GM18909 (cell line): ENCODE results near the gene CATSPERE.
A peak's percentile ranks its signal among the peaks of the same experiment; 100 is the strongest.
"Not testable (repeated sequence)": the region's sequence is repeated elsewhere in the genome, so short reads cannot be mapped to it uniquely, and the experiment has no call there.

Experiments
- ATAC-seq: cut with Tn5 transposase; IDR thresholded peaks from one replicate; pipeline ENCODE4 v1.9.1; 2021; ENCODE audit warnings: mild to moderate bottlenecking; ENCODE audit not compliant: unreplicated experiment, poor library complexity

CATSPERE gene

GRCh38 chr1:244513493-244513892, 52.4 kb downstream of the CATSPERE start:
- no peak for ATAC-seq

GRCh38 chr1:244515680-244516079, 54.6 kb downstream of the CATSPERE start:
- ATAC-seq: no peak

GRCh38 chr1:244536316-244536715, 75.2 kb downstream of the CATSPERE start:
- ATAC-seq: no peak

- ATAC-seq: no peak
Measured at GRCh38 chr1:244545511-244545910, 84.4 kb downstream of the CATSPERE start.

GRCh38 chr1:244548558-244549115, 87.6 kb downstream of the CATSPERE start:
- ATAC-seq: no peak

GRCh38 chr1:244552336-244552735, 91.3 kb downstream of the CATSPERE start:
- no peak for ATAC-seq

- ATAC-seq: no peak
Measured at GRCh38 chr1:244556263-244556662, 95.2 kb downstream of the CATSPERE start.

GRCh38 chr1:244557565-244557964, 96.5 kb downstream of the CATSPERE start:
- ATAC-seq: no peak

GRCh38 chr1:244559561-244559960, 98.5 kb downstream of the CATSPERE start:
- no peak for ATAC-seq

GRCh38 chr1:244562877-244563276, 101.8 kb downstream of the CATSPERE start:
- ATAC-seq: not testable (repeated sequence)

GRCh38 chr1:244573768-244574167, 112.7 kb downstream of the CATSPERE start:
- no peak for ATAC-seq

GRCh38 chr1:244576259-244576892, 115.3 kb downstream of the CATSPERE start:
- no peak for ATAC-seq

- ATAC-seq: not testable (repeated sequence)
Measured at GRCh38 chr1:244578205-244578604, 117.1 kb downstream of the CATSPERE start.

- ATAC-seq: no peak
Measured at GRCh38 chr1:244583358-244583982, 122.4 kb downstream of the CATSPERE start.

- ATAC-seq: no peak
Measured at GRCh38 chr1:244585867-244586266, 124.8 kb downstream of the CATSPERE start.

GRCh38 chr1:244590670-244591069, 129.6 kb downstream of the CATSPERE start:
- ATAC-seq: no peak

GRCh38 chr1:244598611-244599010, 137.5 kb downstream of the CATSPERE start:
- ATAC-seq: no peak

GRCh38 chr1:244599937-244600350, 138.9 kb downstream of the CATSPERE start:
- peak; percentile 92 for ATAC-seq

- no peak for ATAC-seq
Measured at GRCh38 chr1:244601336-244601735, 140.3 kb downstream of the CATSPERE start.

GRCh38 chr1:244603498-244603897, 142.4 kb downstream of the CATSPERE start:
- no peak for ATAC-seq

- no peak for ATAC-seq
Measured at GRCh38 chr1:244605835-244606370, 144.8 kb downstream of the CATSPERE start.
